IgD-negative memory B cell (primary cell): ENCODE measurements around the gene ZXDA. TPM values are rescaled to one million over a fixed set of nuclear protein-coding genes. Genes with fewer than 3 reads are reported as not detected.
"Not testable (repeated sequence)": the region's sequence is repeated elsewhere in the genome, so short reads cannot be mapped to it uniquely, and the experiment has no call there.

Source experiments
- H3K27ac Mint-ChIP-seq, 3 donors: one replicate each; pipeline ENCODE4 v1.8.0; 2020 to 2022; ENCODE audit warnings: mild to moderate bottlenecking in 3 of 3, mixed read lengths in 3 of 3, moderate library complexity in 1 of 3
- H3K27me3 Mint-ChIP-seq: one replicate; pipeline ENCODE4 v1.8.0; 2021; ENCODE audit warnings: mixed read lengths
- H3K36me3 Mint-ChIP-seq: one replicate; pipeline ENCODE4 v1.8.0; 2020; ENCODE audit warnings: mild to moderate bottlenecking, mixed read lengths
- H3K4me1 Mint-ChIP-seq, 3 donors: one replicate each; pipeline ENCODE4 v1.8.0; 2020 to 2022; ENCODE audit warnings: mixed read lengths in 3 of 3, mild to moderate bottlenecking in 1 of 3
- H3K4me3 Mint-ChIP-seq, 4 donors: one replicate each; pipeline ENCODE4 v1.8.0; 2020 to 2022; ENCODE audit warnings: mild to moderate bottlenecking in 4 of 4, mixed read lengths in 4 of 4, moderate library complexity in 3 of 4
- H3K9me3 Mint-ChIP-seq, 3 donors: one replicate each; pipeline ENCODE4 v1.8.0; 2020 to 2021; ENCODE audit warnings: mixed read lengths in 3 of 3, mild to moderate bottlenecking in 1 of 3
- polyA plus RNA-seq: library from polyadenylated mRNA; unstranded; fragments of 300-500 nt; fragmentation: Illumina TruSeq; gene quantifications from one replicate; pipeline ENCODE4 v1.2.3, GENCODE V29; 2021

ZXDA gene, protein sequence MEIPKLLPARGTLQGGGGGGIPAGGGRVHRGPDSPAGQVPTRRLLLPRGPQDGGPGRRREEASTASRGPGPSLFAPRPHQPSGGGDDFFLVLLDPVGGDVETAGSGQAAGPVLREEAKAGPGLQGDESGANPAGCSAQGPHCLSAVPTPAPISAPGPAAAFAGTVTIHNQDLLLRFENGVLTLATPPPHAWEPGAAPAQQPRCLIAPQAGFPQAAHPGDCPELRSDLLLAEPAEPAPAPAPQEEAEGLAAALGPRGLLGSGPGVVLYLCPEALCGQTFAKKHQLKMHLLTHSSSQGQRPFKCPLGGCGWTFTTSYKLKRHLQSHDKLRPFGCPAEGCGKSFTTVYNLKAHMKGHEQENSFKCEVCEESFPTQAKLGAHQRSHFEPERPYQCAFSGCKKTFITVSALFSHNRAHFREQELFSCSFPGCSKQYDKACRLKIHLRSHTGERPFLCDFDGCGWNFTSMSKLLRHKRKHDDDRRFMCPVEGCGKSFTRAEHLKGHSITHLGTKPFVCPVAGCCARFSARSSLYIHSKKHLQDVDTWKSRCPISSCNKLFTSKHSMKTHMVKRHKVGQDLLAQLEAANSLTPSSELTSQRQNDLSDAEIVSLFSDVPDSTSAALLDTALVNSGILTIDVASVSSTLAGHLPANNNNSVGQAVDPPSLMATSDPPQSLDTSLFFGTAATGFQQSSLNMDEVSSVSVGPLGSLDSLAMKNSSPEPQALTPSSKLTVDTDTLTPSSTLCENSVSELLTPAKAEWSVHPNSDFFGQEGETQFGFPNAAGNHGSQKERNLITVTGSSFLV
- 5.8 TPM for polyA plus RNA-seq

DNA sequence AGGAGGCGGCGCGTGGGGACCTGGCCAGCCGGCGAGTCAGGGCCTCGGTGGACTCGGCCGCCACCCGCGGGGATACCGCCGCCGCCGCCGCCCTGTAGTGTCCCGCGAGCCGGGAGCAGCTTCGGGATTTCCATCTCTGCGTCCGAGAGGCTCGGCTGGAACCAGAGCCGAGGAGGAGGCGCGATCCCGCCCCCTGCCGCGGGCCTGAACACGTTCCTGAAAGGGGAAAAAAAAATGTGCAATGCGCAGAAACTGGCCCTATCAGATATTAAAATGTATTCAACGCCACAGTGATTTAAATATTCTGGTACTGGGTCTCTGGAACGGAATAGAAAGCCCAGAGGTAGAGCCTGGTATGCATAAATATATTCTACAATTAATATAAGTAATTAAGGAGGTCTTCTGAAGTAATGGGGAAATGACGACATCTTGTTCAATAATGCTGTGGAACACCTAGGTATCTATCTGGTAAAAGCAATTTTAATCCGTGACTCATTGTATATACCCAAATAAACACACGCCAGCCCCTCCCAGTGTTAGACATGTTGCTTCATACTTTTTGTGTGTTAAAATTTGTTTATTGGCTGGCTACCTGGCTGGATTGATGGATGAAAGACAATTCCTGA is at the start of gene ZXDA:
Gene ZXDA (minus strand): TSS at position 172 of the 626 bp plus-strand sequence. CDS start 38 bp downstream, at position 134.
- Mint-ChIP-seq H3K4me1 (peaks cover 7 to 27% (median 16%) of the 10 kb centered on the region in 3 donors), H3K27ac (peak within 1 kb of the TSS; percentile 77 to 90 (median 82)), H3K4me3 (peak within 1 kb of the TSS; percentile 75 to 87 (median 84))
- H3K9me3 Mint-ChIP-seq, H3K27me3 Mint-ChIP-seq, H3K36me3 Mint-ChIP-seq: not testable (repeated sequence)

DNA sequence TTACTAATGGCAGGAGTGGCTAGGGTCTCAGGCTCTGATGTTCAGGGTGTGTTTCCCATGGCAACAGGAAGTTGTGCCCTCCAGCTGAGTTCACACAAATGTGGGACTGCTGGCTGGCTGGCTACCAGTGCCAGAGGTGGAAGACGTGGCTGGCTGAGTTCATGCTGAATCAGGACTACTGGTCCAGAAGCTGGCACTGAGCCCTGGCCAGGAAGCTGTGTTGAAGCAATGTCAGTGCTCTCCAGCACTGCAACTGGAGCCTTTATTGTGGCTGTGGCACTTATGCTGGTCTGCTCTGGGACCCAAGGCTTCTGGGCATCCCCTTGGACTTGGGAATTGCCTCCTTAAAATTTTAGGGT is 42.0 kb upstream of the ZXDA start:
- Mint-ChIP-seq H3K9me3 (peaks cover 5 to 11% (median 10%) of the 10 kb centered on the region in 3 donors), H3K4me3 (peak overlapping the region in 2 of 4 donors; percentile 37 to 46), H3K4me1 (peaks cover 1 to 7% (median 4%) of the 10 kb centered on the region in 3 donors), H3K36me3 (peaks cover 5% of the 10 kb centered on the region), H3K27me3 (peaks cover 2% of the 10 kb centered on the region), H3K27ac (peak overlapping the region; percentile 19 to 64 (median 42))

GRCh38 chrX:57951666-57952319 is 41.5 kb upstream of the ZXDA start:
- Mint-ChIP-seq H3K36me3 (peaks cover 5% of the 10 kb centered on the region), H3K4me3 (peak overlapping the region in 3 of 4 donors; percentile 46 to 73 (median 47))

DNA sequence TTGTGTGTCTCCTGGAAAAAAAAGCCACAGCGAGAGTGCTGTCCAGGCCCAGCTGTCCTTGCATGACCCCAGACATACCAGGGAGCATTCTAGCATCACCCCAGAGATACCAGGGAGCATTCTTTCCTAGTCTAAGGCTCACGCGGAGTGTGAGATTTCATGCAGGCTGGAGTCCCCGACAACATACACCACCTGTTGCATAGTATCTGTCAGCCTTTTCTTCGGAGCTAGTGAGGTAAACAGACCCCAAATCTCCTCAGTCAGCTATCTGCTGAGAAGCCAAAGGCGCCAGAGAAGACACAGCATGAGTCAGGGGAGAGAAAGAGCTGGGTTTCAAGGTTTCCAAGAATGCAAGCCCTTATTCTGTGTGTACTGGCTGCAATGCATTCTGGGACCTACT is 23.1 kb upstream of the ZXDA start:
- Mint-ChIP-seq H3K9me3 (no peaks in the 10 kb centered on the region), H3K27me3 (no peaks in the 10 kb centered on the region), H3K4me3 (no peak overlapping the region), H3K27ac (no peak overlapping the region), H3K4me1 (peaks cover 0 to 2% (median 1%) of the 10 kb centered on the region in 3 donors), H3K36me3 (no peaks in the 10 kb centered on the region)

More at GRCh38 chrX:57951666-57952319, 41.5 kb upstream of the ZXDA start:
- Mint-ChIP-seq H3K27me3 (peaks cover 2% of the 10 kb centered on the region), H3K4me1 (peaks cover 1 to 7% (median 4%) of the 10 kb centered on the region in 3 donors), H3K9me3 (peaks cover 5 to 11% (median 9%) of the 10 kb centered on the region in 3 donors), H3K27ac (peak overlapping the region; percentile 19 to 64 (median 42))

DNA sequence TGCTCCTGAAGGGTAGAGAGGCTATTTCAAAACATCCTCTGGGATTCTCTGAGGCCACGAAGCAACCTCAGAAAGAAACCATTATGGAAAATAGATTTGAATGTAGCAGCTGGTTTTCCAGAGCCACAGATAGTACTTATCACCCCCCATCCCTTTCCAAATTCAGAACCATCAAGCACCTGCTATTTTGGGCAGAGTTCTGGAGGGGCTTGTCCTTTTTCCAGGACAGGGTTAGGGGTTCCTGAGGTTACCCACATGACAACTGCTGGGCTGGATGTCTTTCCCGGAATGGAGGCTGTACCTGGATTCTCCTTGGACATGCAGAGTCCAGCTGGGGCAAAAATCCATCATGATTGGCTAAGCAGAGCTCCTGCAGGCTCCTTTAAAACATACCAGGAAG is 22.0 kb upstream of the ZXDA start:
- Mint-ChIP-seq H3K27me3 (no peaks in the 10 kb centered on the region), H3K4me1 (peaks cover 0 to 2% (median 1%) of the 10 kb centered on the region in 3 donors), H3K36me3 (no peaks in the 10 kb centered on the region), H3K9me3 (no peaks in the 10 kb centered on the region), H3K4me3 (no peak overlapping the region), H3K27ac (no peak overlapping the region)

DNA sequence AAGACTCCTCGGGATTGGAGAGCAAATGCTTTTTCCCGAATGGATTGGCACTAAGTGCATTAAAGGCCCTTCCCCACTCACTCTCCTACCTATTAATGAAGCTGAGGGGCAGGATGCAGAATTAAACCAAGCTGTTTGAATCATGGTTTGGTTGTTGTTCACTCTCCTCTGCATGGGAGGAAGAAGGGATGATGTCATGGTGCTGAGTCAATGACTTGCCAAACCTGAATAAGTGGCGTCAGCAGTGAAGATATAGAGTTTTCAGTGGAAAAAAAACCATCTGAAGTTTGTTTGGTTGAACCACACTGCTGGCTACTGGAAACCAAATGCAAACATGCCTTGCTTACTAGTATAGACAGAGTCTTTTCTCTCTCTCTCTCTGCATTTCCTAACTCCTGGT is 19.8 kb upstream of the ZXDA start:
- peaks cover 0 to 2% (median 1%) of the 10 kb centered on the region in 3 donors for H3K4me1 Mint-ChIP-seq
- no peak overlapping the region for H3K27ac Mint-ChIP-seq
- H3K36me3 Mint-ChIP-seq: no peaks in the 10 kb centered on the region
- H3K9me3 Mint-ChIP-seq: no peaks in the 10 kb centered on the region
- H3K27me3 Mint-ChIP-seq: peaks cover 2% of the 10 kb centered on the region
- no peak overlapping the region for H3K4me3 Mint-ChIP-seq

DNA sequence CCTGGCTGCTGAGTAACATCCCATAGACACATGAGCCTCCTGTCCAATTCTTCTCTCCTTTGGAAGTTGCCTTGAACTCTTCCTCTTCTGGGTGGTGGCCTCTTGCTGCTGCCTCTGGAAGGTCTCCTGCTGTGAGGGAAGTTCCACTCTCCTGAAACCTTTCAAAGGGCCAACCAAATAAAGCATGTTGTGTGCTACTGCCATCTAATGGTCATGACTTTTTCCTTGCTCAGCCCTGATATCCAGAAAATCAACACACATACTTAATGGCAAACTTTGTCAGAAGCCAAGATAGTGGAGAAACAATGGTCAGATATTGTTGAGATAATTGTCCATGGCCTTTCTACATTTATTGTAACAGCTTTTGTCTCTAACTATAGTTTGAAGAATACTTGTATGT is 19.1 kb upstream of the ZXDA start:
- no peak overlapping the region for H3K27ac Mint-ChIP-seq
- H3K4me3 Mint-ChIP-seq: no peak overlapping the region
- H3K36me3 Mint-ChIP-seq: no peaks in the 10 kb centered on the region
- peaks cover 2% of the 10 kb centered on the region for H3K27me3 Mint-ChIP-seq
- H3K4me1 Mint-ChIP-seq: peaks cover 0 to 2% (median 1%) of the 10 kb centered on the region in 3 donors
- H3K9me3 Mint-ChIP-seq: no peaks in the 10 kb centered on the region

DNA sequence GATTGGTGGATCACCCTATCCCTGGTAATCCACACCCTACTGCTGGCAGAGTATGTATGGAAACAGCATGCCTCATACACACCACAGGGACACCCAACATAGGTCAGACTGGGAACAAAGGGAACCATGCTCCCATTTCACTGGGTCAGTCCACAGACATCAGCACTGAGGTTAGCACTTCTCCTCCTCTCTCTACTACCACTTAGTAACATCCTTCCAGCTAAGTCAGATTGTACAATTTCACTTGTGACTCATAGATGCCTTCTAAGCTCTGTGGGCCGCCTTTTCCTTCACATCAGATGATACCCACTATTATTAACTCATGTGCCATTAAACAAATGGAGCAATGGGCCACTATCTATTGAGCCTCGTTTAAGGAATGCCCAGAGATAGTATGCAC is 15.5 kb upstream of the ZXDA start:
- Mint-ChIP-seq H3K27ac (no peak overlapping the region), H3K4me3 (no peak overlapping the region), H3K9me3 (no peaks in the 10 kb centered on the region), H3K27me3 (peaks cover 2% of the 10 kb centered on the region), H3K36me3 (no peaks in the 10 kb centered on the region), H3K4me1 (peaks cover 0 to 1% (median 0%) of the 10 kb centered on the region in 3 donors)

DNA sequence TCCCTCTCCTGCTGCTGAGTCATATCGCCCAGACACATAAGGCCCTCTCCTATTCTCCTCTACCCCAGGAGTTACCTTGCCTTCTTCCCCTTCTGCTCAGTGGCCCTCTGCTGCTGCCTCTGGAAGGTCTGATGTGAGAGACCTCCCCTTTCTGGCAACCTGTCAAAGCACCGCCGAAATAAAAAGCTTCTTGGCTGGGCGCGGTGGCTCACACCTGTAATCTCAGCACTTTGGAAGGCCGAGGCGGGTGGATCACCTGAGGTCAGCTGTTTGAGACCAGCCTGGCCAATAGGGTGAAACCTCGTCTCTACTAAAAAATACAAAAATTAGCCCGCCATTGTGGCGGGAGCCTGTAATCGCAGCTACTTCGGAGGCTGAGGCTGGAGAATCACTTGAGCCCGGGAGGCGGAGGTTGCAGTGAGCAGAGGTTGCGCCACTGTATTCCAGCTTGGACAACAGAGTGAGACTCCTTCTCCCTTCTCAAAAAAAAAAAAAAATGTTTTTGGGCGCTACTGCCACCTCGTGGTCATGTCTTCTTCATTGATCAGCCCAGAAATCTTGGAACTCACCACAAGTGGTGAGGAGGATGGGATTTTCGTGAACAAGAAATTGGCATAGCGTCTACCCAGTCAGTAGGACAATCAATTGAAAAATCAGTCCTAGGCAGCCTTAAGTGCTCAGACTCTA is 8.6 kb upstream of the ZXDA start:
- Mint-ChIP-seq H3K4me1 (peaks cover 0 to 3% (median 2%) of the 10 kb centered on the region in 3 donors), H3K9me3 (no peaks in the 10 kb centered on the region), H3K27me3 (peaks cover 3% of the 10 kb centered on the region), H3K4me3 (no peak overlapping the region), H3K27ac (no peak overlapping the region), H3K36me3 (no peaks in the 10 kb centered on the region)

- Mint-ChIP-seq H3K4me1 (peaks cover 3 to 10% (median 6%) of the 10 kb centered on the region in 3 donors), H3K9me3 (no peaks in the 10 kb centered on the region), H3K36me3 (no peaks in the 10 kb centered on the region), H3K27ac (no peak overlapping the region), H3K4me3 (no peak overlapping the region), H3K27me3 (peaks cover 3% of the 10 kb centered on the region)
Measured at GRCh38 chrX:57915680-57916079, 5.4 kb upstream of the ZXDA start.

GRCh38 chrX:57909595-57910286 is 517 bp downstream of the ZXDA start:
- H3K9me3 Mint-ChIP-seq, H3K27me3 Mint-ChIP-seq, H3K36me3 Mint-ChIP-seq: not testable (repeated sequence)
- Mint-ChIP-seq H3K4me3 (peak overlapping the region in 2 of 4 donors; percentile 72 to 84), H3K27ac (peak overlapping the region; percentile 35 to 63 (median 56)), H3K4me1 (peaks cover 12 to 31% (median 20%) of the 10 kb centered on the region in 3 donors)

DNA sequence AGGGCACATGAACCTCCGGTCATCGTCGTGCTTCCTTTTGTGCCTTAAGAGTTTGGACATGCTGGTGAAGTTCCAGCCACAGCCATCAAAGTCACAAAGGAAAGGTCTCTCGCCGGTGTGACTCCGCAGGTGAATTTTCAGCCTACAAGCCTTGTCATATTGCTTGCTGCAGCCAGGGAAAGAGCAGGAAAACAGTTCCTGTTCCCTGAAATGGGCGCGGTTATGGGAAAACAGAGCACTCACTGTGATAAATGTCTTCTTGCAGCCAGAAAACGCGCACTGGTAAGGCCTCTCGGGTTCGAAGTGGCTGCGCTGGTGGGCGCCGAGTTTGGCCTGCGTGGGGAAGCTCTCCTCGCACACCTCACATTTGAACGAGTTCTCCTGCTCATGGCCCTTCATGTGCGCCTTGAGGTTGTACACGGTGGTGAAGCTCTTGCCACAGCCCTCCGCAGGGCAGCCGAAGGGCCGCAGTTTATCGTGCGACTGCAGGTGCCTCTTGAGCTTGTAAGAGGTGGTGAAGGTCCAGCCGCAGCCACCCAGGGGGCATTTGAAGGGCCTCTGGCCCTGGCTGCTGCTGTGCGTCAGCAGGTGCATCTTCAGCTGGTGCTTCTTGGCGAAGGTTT is 1.2 kb downstream of the ZXDA start:
- Mint-ChIP-seq H3K4me1 (peaks cover 12 to 31% (median 20%) of the 10 kb centered on the region in 3 donors), H3K27ac (peak overlapping the region in 2 of 3 donors; percentile 35 to 56)
- H3K9me3 Mint-ChIP-seq: not testable (repeated sequence)

DNA sequence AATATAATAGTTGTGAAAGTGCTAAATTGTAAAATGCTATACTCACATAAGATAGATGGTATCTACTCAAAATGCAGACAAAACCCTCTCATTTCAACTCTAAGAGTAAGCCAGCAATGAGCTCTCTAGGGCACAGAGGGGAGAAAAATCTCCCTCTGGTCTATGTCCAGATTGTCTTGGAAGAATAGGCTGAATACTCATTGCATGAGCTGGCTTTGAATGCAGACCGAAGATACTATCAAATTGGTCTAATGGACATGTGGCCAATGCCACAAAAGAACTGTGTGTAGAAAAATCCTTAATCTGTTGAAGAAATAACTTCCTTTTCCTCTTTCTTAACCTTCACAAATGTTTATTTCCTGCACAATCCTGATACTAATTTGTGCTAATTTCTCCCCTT is 3.5 kb downstream of the ZXDA start:
- Mint-ChIP-seq H3K4me1 (peaks cover 14 to 37% (median 24%) of the 10 kb centered on the region in 3 donors), H3K27me3 (no peaks in the 10 kb centered on the region), H3K9me3 (no peaks in the 10 kb centered on the region), H3K27ac (peak overlapping the region in 1 of 3 donors; percentile 5), H3K4me3 (peak overlapping the region in 1 of 4 donors; percentile 52), H3K36me3 (peaks cover 5% of the 10 kb centered on the region)

More for the DNA sequence above, 1.2 kb downstream of the ZXDA start:
- H3K36me3 Mint-ChIP-seq, H3K27me3 Mint-ChIP-seq: not testable (repeated sequence)
- H3K4me3 Mint-ChIP-seq: peak overlapping the region in 3 of 4 donors; percentile 40 to 63 (median 45)
